ENCODE data around the gene MIGA2. TPM values are rescaled to one million over a fixed set of nuclear protein-coding genes. Genes with fewer than 3 reads are reported as not detected.
A peak's percentile ranks its signal among the peaks of the same experiment; 100 is the strongest.

MIGA2 gene
- total RNA-seq, 1 experiment from 2014 or later = 28.6 TPM

- no peak for DNase-seq (ENCODE audit: unreplicated experiment)
- Mint-ChIP-seq H3K27ac (ENCODE audit: low read depth, unreplicated experiment) (no peak overlapping the region), H3K9me3 (ENCODE audit: unreplicated experiment) (no peaks in the 10 kb centered on the region), H3K4me3 (ENCODE audit: unreplicated experiment) (no peak overlapping the region), H3K4me1 (ENCODE audit: insufficient read depth, unreplicated experiment) (no peaks in the 10 kb centered on the region), H3K27me3 (ENCODE audit: insufficient read depth, unreplicated experiment) (no peaks in the 10 kb centered on the region), H3K36me3 (ENCODE audit: insufficient read depth, unreplicated experiment) (no peaks in the 10 kb centered on the region)
- BruUV-seq (replicated peaks) = no TSS peak
- intact Hi-C loops (cut with micrococcal nuclease) = no loop called here
- POLR2A ChIA-PET = interaction anchor here (0.5 to 1.0 kb wide), 2 partner anchors 9 to 398 kb away, joined by 3 read pairs; no protein-coding TSS in a partner anchor
- CTCF ChIA-PET = interaction anchor here (0.6 to 0.7 kb wide), 2 partner anchors 10 to 20 kb away, joined by 3 to 4 read pairs; no protein-coding TSS in a partner anchor
- no peak for TF ChIP-seq CTCF (IDR thresholded peaks at IDR 0.05; ENCODE audit: unreplicated experiment)
These were observed 61.4 kb downstream of the MIGA2 start for GRCh38 chr9:129097671-129098306.

DNA sequence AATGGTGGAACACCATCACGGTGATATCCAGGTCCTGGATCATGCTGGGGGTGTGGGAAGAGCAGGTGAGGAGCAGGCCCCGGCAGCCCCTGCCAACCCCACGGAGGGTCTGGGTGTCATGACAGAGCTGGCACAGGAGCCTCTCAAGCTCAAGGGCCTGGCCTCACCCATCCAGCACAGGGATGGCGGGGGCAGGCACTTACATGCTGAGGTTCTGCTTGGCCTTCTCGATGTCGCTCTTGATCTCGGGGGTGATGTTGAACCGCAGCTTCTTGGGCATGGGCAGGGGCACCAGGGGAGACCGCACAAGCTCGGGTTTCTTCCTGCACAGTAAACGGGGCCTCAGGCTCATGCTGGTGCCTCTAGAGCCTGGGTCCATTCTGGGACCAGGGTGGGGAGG, 61.9 kb downstream of the MIGA2 start:
- BruUV-seq (replicated peaks) = no TSS peak
- CTCF ChIA-PET = no interaction called here
- no peaks in the 10 kb centered on the region for H3K27me3 Mint-ChIP-seq (ENCODE audit: insufficient read depth, unreplicated experiment)

DNA sequence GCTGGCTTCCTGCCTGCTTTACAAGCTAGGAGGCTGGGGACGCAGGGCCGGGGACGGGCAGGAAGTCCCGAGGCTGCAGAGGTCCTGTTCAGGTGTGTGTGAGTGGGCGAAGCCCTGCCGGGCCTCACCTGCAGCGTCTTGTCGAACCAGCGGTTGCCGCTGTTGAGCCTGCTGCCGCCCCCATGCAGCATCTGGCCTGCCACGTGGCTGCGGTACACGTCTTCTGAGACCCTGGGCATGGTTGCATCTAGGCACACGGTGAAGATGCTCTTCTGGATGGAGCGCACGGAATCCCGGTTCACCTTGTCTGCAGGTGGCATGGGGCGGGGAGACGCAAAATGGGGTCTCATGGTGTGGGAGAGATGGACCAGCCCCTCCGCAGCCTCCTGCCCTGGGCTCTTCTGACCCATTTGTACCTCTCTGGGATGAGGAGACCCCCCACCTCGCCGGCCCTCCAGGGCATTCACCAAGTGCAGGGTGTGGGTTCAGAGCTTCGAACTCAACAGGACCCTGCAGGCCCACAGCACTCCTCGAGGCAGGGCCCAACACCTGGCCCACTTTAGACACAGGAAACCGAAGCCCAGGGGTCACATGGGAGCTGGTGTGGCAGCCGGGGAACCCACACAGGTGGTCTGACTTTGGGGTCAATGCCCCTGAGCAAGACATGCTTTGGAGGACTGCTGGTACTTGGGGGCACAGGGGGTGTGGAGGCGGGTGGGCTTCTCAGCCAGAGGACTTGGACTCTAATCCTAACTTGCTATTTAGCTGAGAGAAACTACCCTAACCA, 64.2 kb downstream of the MIGA2 start:
- H3K27ac Mint-ChIP-seq (ENCODE audit: low read depth, unreplicated experiment) = no peak overlapping the region
- peaks cover 5% of the 10 kb centered on the region for H3K36me3 Mint-ChIP-seq (ENCODE audit: insufficient read depth, unreplicated experiment)
- no TSS peak for BruUV-seq (replicated peaks)
- peak; percentile 9 for DNase-seq (ENCODE audit: unreplicated experiment)
- POLR2A ChIA-PET = interaction anchor here (1.2 kb wide), 1 partner anchor 17 kb away, joined by 3 read pairs; no protein-coding TSS in a partner anchor
- CTCF ChIA-PET = interaction anchor here (0.6 kb wide), 1 partner anchor 208 kb away, joined by 3 read pairs; no protein-coding TSS in a partner anchor
- no peaks in the 10 kb centered on the region for H3K4me1 Mint-ChIP-seq (ENCODE audit: insufficient read depth, unreplicated experiment)
- no peaks in the 10 kb centered on the region for H3K27me3 Mint-ChIP-seq (ENCODE audit: insufficient read depth, unreplicated experiment)
- no peaks in the 10 kb centered on the region for H3K9me3 Mint-ChIP-seq (ENCODE audit: unreplicated experiment)
- TF ChIP-seq CTCF (IDR thresholded peaks at IDR 0.05; ENCODE audit: unreplicated experiment) = no peak
- intact Hi-C loops (cut with micrococcal nuclease) = no loop called here
- no peak overlapping the region for H3K4me3 Mint-ChIP-seq (ENCODE audit: unreplicated experiment)

More for the DNA sequence above, 61.9 kb downstream of the MIGA2 start:
- Mint-ChIP-seq H3K27ac (ENCODE audit: low read depth, unreplicated experiment) (no peak overlapping the region), H3K4me1 (ENCODE audit: insufficient read depth, unreplicated experiment) (no peaks in the 10 kb centered on the region), H3K9me3 (ENCODE audit: unreplicated experiment) (no peaks in the 10 kb centered on the region), H3K36me3 (ENCODE audit: insufficient read depth, unreplicated experiment) (no peaks in the 10 kb centered on the region), H3K4me3 (ENCODE audit: unreplicated experiment) (no peak overlapping the region)
- no peak for TF ChIP-seq CTCF (IDR thresholded peaks at IDR 0.05; ENCODE audit: unreplicated experiment)
- DNase-seq (ENCODE audit: unreplicated experiment) = no peak
- intact Hi-C loops (cut with micrococcal nuclease) = no loop called here
- POLR2A ChIA-PET = interaction anchor here (0.5 to 1.0 kb wide), 3 partner anchors 10 to 399 kb away, joined by 3 to 5 read pairs (median 3); partner anchors contain the start of gene PTPA

- intact Hi-C loops (cut with micrococcal nuclease) = no loop called here
- H3K4me3 Mint-ChIP-seq (ENCODE audit: unreplicated experiment) = no peak overlapping the region
- H3K4me1 Mint-ChIP-seq (ENCODE audit: insufficient read depth, unreplicated experiment) = no peaks in the 10 kb centered on the region
- H3K27ac Mint-ChIP-seq (ENCODE audit: low read depth, unreplicated experiment) = peak overlapping the region; percentile 62
- no peak for DNase-seq (ENCODE audit: unreplicated experiment)
- peaks cover 5% of the 10 kb centered on the region for H3K36me3 Mint-ChIP-seq (ENCODE audit: insufficient read depth, unreplicated experiment)
- ChIA-PET POLR2A (interaction anchor here (0.7 to 1.2 kb wide), 2 partner anchors 14 to 18 kb away, joined by 3 read pairs; no protein-coding TSS in a partner anchor), CTCF (interaction anchor here (0.6 kb wide), 1 partner anchor 513 kb away, joined by 3 read pairs; no protein-coding TSS in a partner anchor)
- TF ChIP-seq CTCF (IDR thresholded peaks at IDR 0.05; ENCODE audit: unreplicated experiment) = no peak
- no peaks in the 10 kb centered on the region for H3K9me3 Mint-ChIP-seq (ENCODE audit: unreplicated experiment)
- no peaks in the 10 kb centered on the region for H3K27me3 Mint-ChIP-seq (ENCODE audit: insufficient read depth, unreplicated experiment)
- BruUV-seq (replicated peaks) = no TSS peak
These were observed 64.9 kb downstream of the MIGA2 start for GRCh38 chr9:129101279-129101678.

All from MCF 10A (cell line).